ENCODE measurements around the gene ENPP7.

GRCh38 chr17:79749958-79750357 is 19.2 kb downstream of the ENPP7 start:
- TF ChIP-seq TAF1 (IDR thresholded peaks at IDR 0.05; ENCODE audit: borderline replicate concordance, insufficient read depth, low read length) (no peak), POLR2AphosphoS5 (IDR thresholded peaks at IDR 0.05; ENCODE audit: low read depth, low read length) (no peak), REST (IDR thresholded peaks at IDR 0.05; ENCODE audit: insufficient read depth in 1 of 2, low read depth in 2 of 2, low read length in 2 of 2) (no peak), SIN3A (IDR thresholded peaks at IDR 0.05; ENCODE audit: borderline replicate concordance, insufficient read depth, low read length) (no peak), FOXP2 (optimal IDR thresholded peaks at IDR 0.05; ENCODE audit: borderline replicate concordance, extremely low read depth, extremely low read length, insufficient read depth) (no peak)
